TTC549 (cell line): ENCODE measurements around the gene HOXA7.

Experiments
- FAIRE-seq: peaks from 2 replicates; lab custom pipeline; 2012; peaks lifted over from hg19 to GRCh38; lab: Jason Lieb, UNC

Gene HOXA7

GRCh38 chr7:27133409-27134231, 22.9 kb downstream of the HOXA7 start:
- FAIRE-seq: no peak

- FAIRE-seq: no peak
Observed at GRCh38 chr7:27132978-27133377, 23.5 kb downstream of the HOXA7 start.

GRCh38 chr7:27132214-27132613, 24.3 kb downstream of the HOXA7 start:
- FAIRE-seq: no peak

GRCh38 chr7:27131390-27131819, 25.1 kb downstream of the HOXA7 start:
- FAIRE-seq: no peak

- FAIRE-seq: no peak
Observed at GRCh38 chr7:27130540-27131389, 25.7 kb downstream of the HOXA7 start, which contains the start of gene HOXA4. HOXA4 (minus strand) TSS chr7:27130757; CDS start chr7:27130733, 24 bp downstream.

GRCh38 chr7:27129729-27130539, 26.5 kb downstream of the HOXA7 start:
- FAIRE-seq: no peak

- FAIRE-seq: no peak
Observed at GRCh38 chr7:27128776-27129728, 27.4 kb downstream of the HOXA7 start.

GRCh38 chr7:27128034-27128433, 28.4 kb downstream of the HOXA7 start:
- FAIRE-seq: no peak

- FAIRE-seq: no peak
Observed at GRCh38 chr7:27126596-27127327, 29.7 kb downstream of the HOXA7 start.

GRCh38 chr7:27125986-27126394, 30.5 kb downstream of the HOXA7 start:
- no peak for FAIRE-seq

- FAIRE-seq: no peak
Observed at GRCh38 chr7:27124902-27125689, 31.4 kb downstream of the HOXA7 start.

- no peak for FAIRE-seq
Observed at GRCh38 chr7:27124096-27124901, 32.2 kb downstream of the HOXA7 start.

GRCh38 chr7:27123477-27124053, 32.9 kb downstream of the HOXA7 start:
- no peak for FAIRE-seq

GRCh38 chr7:27123007-27123476, 33.4 kb downstream of the HOXA7 start:
- FAIRE-seq: no peak

- FAIRE-seq: no peak
Observed at GRCh38 chr7:27122077-27122910, 34.2 kb downstream of the HOXA7 start.

GRCh38 chr7:27121684-27122076, 34.8 kb downstream of the HOXA7 start:
- no peak for FAIRE-seq

GRCh38 chr7:27119412-27119911, 37.0 kb downstream of the HOXA7 start:
- no peak for FAIRE-seq
